ENCODE measurements around the gene KDF1.
"Not testable (repeated sequence)": the region's sequence is repeated elsewhere in the genome, so short reads cannot be mapped to it uniquely, and the experiment has no call there.

The KDF1 gene

GRCh38 chr1:26994787-26995517 lies 34.7 kb upstream of the KDF1 start:
- Histone ChIP-seq H3K4me3 (ENCODE audit: low read depth, low read length) (peak overlapping the region; percentile 37), H3K27me3 (ENCODE audit: insufficient read depth, low read depth, severe bottlenecking) (peaks cover 23% of the 10 kb centered on the region), H3K9me3 (ENCODE audit: severe bottlenecking) (no peaks in the 10 kb centered on the region), H3K27ac (no peak overlapping the region), H3K36me3 (no peaks in the 10 kb centered on the region; the same call in 1 of the 2 replicates)
- DNase-seq, result no peak
- TF ChIP-seq CTCF (IDR thresholded peaks at IDR 0.05; ENCODE audit: low read depth, low read length), result no peak

GRCh38 chr1:26994020-26994786 lies 33.9 kb upstream of the KDF1 start:
- DNase-seq, result no peak
- no peaks in the 10 kb centered on the region; the same call in 1 of the 2 replicates for H3K36me3 ChIP-seq
- peak overlapping the region; percentile 46 for H3K4me3 ChIP-seq (ENCODE audit: low read depth, low read length)
- no peak for TF ChIP-seq CTCF (IDR thresholded peaks at IDR 0.05; ENCODE audit: low read depth, low read length)
- no peaks in the 10 kb centered on the region for H3K9me3 ChIP-seq (ENCODE audit: severe bottlenecking)
- H3K27me3 ChIP-seq (ENCODE audit: insufficient read depth, low read depth, severe bottlenecking), result peaks cover 23% of the 10 kb centered on the region
- H3K27ac ChIP-seq, result no peak overlapping the region

- Histone ChIP-seq H3K27ac (0 out of 2 replicates have a peak within 1 kb of the TSS, but pooled peaks have one; percentile 11), H3K9me3 (ENCODE audit: severe bottlenecking) (no peaks in the 10 kb centered on the region), H3K27me3 (ENCODE audit: insufficient read depth, low read depth, severe bottlenecking) (peaks cover 23% of the 10 kb centered on the region), H3K36me3 (no peaks in the 10 kb centered on the region; the same call in 1 of the 2 replicates), H3K4me3 (ENCODE audit: low read depth, low read length) (peak within 1 kb of the TSS; percentile 46)
- no peak for TF ChIP-seq CTCF (IDR thresholded peaks at IDR 0.05; ENCODE audit: low read depth, low read length)
- DNase-seq, result peak; percentile 77
Observed at GRCh38 chr1:26993237-26994019, 33.2 kb upstream of the KDF1 start, which contains the start of gene TRNP1. TRNP1 (plus strand) TSS chr1:26993692; CDS start chr1:26993787, 95 bp downstream.

GRCh38 chr1:26991310-26992116 lies 31.2 kb upstream of the KDF1 start:
- Histone ChIP-seq H3K9me3 (ENCODE audit: severe bottlenecking) (no peaks in the 10 kb centered on the region), H3K27ac (peak overlapping the region; percentile 45), H3K4me3 (ENCODE audit: low read depth, low read length) (no peak overlapping the region), H3K27me3 (ENCODE audit: insufficient read depth, low read depth, severe bottlenecking) (peaks cover 23% of the 10 kb centered on the region), H3K36me3 (no peaks in the 10 kb centered on the region; the same call in 1 of the 2 replicates)
- peak; percentile 82 for DNase-seq
- peak; percentile 53; the same call in 1 of the 2 replicates for TF ChIP-seq CTCF (IDR thresholded peaks at IDR 0.05; ENCODE audit: low read depth, low read length)

- not testable (repeated sequence) for DNase-seq; H3K4me3 ChIP-seq (ENCODE audit: low read depth, low read length); H3K27ac ChIP-seq; H3K9me3 ChIP-seq (ENCODE audit: severe bottlenecking); H3K36me3 ChIP-seq
- H3K27me3 ChIP-seq (ENCODE audit: insufficient read depth, low read depth, severe bottlenecking), result peaks cover 15% of the 10 kb centered on the region
Observed at GRCh38 chr1:26989403-26990109, 29.3 kb upstream of the KDF1 start.
